ENCODE results near the gene SCARF2.

DNA sequence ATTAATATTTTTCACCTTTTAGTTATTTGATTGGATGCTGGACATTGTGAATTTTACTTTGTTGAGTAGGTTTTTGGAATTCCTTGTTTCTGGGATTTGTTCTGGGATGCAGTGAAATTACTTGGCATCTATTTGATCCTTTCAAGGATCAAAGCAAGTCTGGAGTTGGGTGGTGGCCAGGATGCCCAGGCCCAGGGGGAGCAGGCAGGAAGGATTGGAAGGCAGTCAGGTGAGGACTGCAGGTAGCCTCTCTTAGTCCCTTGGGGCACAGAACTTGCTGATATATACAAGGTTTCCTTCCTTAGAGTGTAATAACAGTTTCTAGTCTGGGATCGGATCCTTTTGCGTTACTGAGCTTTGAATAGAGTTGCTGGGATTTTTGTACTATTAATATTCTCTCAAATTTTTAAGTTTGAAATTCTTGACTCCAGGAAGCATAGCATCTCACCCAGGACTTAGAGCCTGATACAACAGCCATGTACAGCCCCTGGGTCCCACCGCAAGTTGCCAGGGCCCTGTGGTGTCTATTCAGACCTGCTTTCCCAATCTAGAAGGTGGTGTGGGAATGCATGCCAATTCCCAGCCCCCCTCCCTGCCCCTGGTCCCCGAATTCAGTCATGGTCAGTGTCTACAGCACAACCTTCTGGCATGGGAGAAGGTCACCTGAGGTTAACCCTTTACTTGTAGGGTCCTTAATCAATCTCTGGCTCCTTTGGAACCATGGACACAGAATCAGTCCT lies 37.6 kb downstream of the SCARF2 start:
- TF ChIP-seq, protein P1, sequence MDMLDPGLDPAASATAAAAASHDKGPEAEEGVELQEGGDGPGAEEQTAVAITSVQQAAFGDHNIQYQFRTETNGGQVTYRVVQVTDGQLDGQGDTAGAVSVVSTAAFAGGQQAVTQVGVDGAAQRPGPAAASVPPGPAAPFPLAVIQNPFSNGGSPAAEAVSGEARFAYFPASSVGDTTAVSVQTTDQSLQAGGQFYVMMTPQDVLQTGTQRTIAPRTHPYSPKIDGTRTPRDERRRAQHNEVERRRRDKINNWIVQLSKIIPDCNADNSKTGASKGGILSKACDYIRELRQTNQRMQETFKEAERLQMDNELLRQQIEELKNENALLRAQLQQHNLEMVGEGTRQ (IDR thresholded peaks at IDR 0.05; ENCODE audit: low read depth, low read length), result no peak
- TF ChIP-seq, protein P1 (CRISPR knock-in tag; IDR thresholded peaks at IDR 0.05; ENCODE audit: borderline replicate concordance), result no peak
- TF ChIP-seq CEBPG (CRISPR knock-in tag; IDR thresholded peaks at IDR 0.05) (no peak), AHR (CRISPR knock-in tag; IDR thresholded peaks at IDR 0.05) (no peak)

Measured in HepG2 (cell line).